ENCODE measurements around the gene DCTN4.

The DCTN4 gene

DNA sequence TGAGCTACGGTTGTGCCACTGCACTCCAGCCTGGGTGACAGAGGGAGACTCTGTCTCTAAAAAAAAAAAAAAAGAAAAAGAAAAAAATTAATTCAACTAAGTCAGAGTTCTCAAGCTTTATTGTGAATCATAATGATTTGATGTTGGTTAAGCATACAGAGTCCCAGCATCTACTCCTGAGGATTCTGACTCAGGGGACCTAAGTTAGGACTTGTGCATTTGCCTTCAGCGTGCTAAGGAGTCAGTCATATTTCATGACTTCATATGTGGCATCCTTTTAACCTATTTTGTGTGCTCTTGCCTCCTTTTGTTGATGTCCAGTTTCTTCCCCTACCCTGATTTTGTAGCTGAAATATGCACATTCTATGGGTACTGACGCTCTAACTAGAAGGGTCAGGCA, 94.9 kb downstream of the DCTN4 start:
- no peak for DNase-seq (ENCODE audit: low spot score)
- Histone ChIP-seq H2BK12ac (ENCODE audit: low read length) (no peak overlapping the region), H2BK15ac (ENCODE audit: low read length) (no peak overlapping the region), H3K9me3 (replicated peaks in 1 of 2; ENCODE audit: control insufficient read depth in 2 of 2, insufficient read depth in 1 of 2, low read depth in 1 of 2, low read length in 2 of 2) (peaks cover 0 to 6% of the 10 kb centered on the region in 2 donors), H2BK120ac (ENCODE audit: low read depth, low read length) (no peak overlapping the region), H3K79me1 (ENCODE audit: low read depth, low read length) (no peaks in the 10 kb centered on the region), H2AFZ (ENCODE audit: low read length) (no peak overlapping the region), H3K18ac (ENCODE audit: low read length) (no peak overlapping the region), H2AK5ac (ENCODE audit: low read depth, low read length) (no peak overlapping the region), H3K27ac (replicated peaks; ENCODE audit: low read length) (no peak overlapping the region), H3K23ac (ENCODE audit: low read depth, low read length, poor library complexity) (no peak overlapping the region), H3K4me1 (ENCODE audit: control insufficient read depth in 2 of 2, insufficient read depth in 1 of 2, low read depth in 1 of 2, low read length in 2 of 2) (peaks cover 3 to 14% of the 10 kb centered on the region in 2 donors), H3K4me3 (ENCODE audit: low read length in 2 of 2) (no peak overlapping the region), H4K91ac (ENCODE audit: low read depth, low read length, poor library complexity) (no peak overlapping the region), H3K14ac (ENCODE audit: low read length) (no peak overlapping the region), H2BK5ac (ENCODE audit: low read length) (no peak overlapping the region), H3K9ac (ENCODE audit: low read depth, low read length, poor library complexity) (no peak overlapping the region), H3K4ac (ENCODE audit: low read length) (no peak overlapping the region), H3K36me3 (replicated peaks in 1 of 2; ENCODE audit: control insufficient read depth in 2 of 2, insufficient read depth in 2 of 2, low read length in 2 of 2) (no peaks in the 10 kb centered on the region), H3K27me3 (ENCODE audit: control insufficient read depth in 3 of 3, insufficient read depth in 3 of 3, low read depth in 1 of 3, low read length in 3 of 3) (peaks cover 0 to 62% (median 0%) of the 10 kb centered on the region in 3 experiments), H4K8ac (ENCODE audit: low read depth, low read length) (no peak overlapping the region), H3K4me2 (ENCODE audit: insufficient read depth, low read length, poor library complexity, severe bottlenecking) (no peak overlapping the region)
- no CpG with 5 or more reads among the region's 3 CpGs for WGBS, 2 donors (ENCODE audit: extremely low coverage in 2 of 2, insufficient read length in 2 of 2, insufficient replicate concordance in 1 of 2)

DNA sequence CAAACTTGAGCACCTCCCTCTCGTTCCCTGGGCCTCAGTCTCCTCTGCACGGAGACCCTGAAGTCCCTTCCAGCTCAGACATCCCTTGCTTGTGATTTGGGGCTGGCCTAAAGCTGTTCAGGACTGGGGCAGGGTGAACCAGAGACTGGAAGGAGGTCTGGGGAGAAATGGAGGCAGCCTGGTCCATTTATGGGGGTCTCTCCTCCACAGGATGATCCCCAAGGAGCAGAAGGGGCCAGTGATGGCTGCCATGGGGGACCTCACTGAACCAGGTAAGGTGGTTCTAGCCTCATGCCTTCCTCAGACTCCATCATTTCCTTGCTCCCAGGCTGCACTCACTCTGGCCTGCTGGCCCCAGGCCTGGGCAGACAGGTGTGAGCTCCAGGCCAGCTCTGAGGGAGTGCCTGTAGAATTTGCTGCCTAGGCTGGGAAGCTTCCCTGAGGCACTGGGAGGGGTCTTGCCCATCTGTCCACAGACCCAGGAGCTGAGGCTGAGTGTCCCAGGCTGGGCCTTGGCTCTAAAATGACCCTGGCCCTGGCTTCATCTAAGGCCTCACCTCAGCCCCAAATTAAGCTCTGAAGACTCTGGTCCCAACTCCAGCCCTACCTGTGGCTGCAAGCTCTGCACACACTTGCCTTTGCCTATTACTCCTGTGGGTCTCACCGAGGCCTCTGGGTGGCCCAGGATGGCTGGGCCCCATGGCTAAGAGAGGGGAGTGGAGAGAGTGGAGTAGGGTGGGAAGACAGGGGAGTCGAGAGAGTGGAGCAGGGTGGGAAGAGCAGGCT, 95.9 kb downstream of the DCTN4 start:
- H3K14ac ChIP-seq (ENCODE audit: low read length): no peak overlapping the region
- no peak overlapping the region for H3K4me3 ChIP-seq (ENCODE audit: low read length in 2 of 2)
- peak overlapping the region; percentile 28 for H3K18ac ChIP-seq (ENCODE audit: low read length)
- H3K4me1 ChIP-seq (ENCODE audit: control insufficient read depth in 2 of 2, insufficient read depth in 1 of 2, low read depth in 1 of 2, low read length in 2 of 2): peaks cover 3 to 14% of the 10 kb centered on the region in 2 donors
- H3K27me3 ChIP-seq (ENCODE audit: control insufficient read depth in 3 of 3, insufficient read depth in 3 of 3, low read depth in 1 of 3, low read length in 3 of 3): peaks cover 0 to 69% (median 0%) of the 10 kb centered on the region in 3 experiments
- WGBS, 2 donors (ENCODE audit: extremely low coverage in 2 of 2, insufficient read length in 2 of 2, insufficient replicate concordance in 1 of 2): no CpG with 5 or more reads among the region's 4 CpGs
- H4K8ac ChIP-seq (ENCODE audit: low read depth, low read length): no peak overlapping the region
- no peak overlapping the region for H4K91ac ChIP-seq (ENCODE audit: low read depth, low read length, poor library complexity)
- peaks cover 0 to 3% of the 10 kb centered on the region in 2 donors for H3K9me3 ChIP-seq (replicated peaks in 1 of 2; ENCODE audit: control insufficient read depth in 2 of 2, insufficient read depth in 1 of 2, low read depth in 1 of 2, low read length in 2 of 2)
- H2BK120ac ChIP-seq (ENCODE audit: low read depth, low read length): peak overlapping the region; percentile 73
- no peaks in the 10 kb centered on the region for H3K79me1 ChIP-seq (ENCODE audit: low read depth, low read length)
- peak overlapping the region; percentile 79 for H2AK5ac ChIP-seq (ENCODE audit: low read depth, low read length)
- peak overlapping the region; percentile 10 for H3K4ac ChIP-seq (ENCODE audit: low read length)
- DNase-seq (ENCODE audit: low spot score): no peak
- no peak overlapping the region for H3K23ac ChIP-seq (ENCODE audit: low read depth, low read length, poor library complexity)
- H2AFZ ChIP-seq (ENCODE audit: low read length): no peak overlapping the region
- H3K36me3 ChIP-seq (replicated peaks in 1 of 2; ENCODE audit: control insufficient read depth in 2 of 2, insufficient read depth in 2 of 2, low read length in 2 of 2): no peaks in the 10 kb centered on the region
- no peak overlapping the region for H2BK12ac ChIP-seq (ENCODE audit: low read length)
- peak overlapping the region; percentile 78 for H2BK15ac ChIP-seq (ENCODE audit: low read length)
- H2BK5ac ChIP-seq (ENCODE audit: low read length): no peak overlapping the region
- H3K9ac ChIP-seq (ENCODE audit: low read depth, low read length, poor library complexity): peak overlapping the region; percentile 32
- H3K27ac ChIP-seq (replicated peaks; ENCODE audit: low read length): no peak overlapping the region
- no peak overlapping the region for H3K4me2 ChIP-seq (ENCODE audit: insufficient read depth, low read length, poor library complexity, severe bottlenecking)

GRCh38 chr5:150661821-150662596, 96.8 kb downstream of the DCTN4 start:
- Histone ChIP-seq H2BK15ac (ENCODE audit: low read length) (peak overlapping the region; percentile 22), H4K91ac (ENCODE audit: low read depth, low read length, poor library complexity) (no peak overlapping the region), H3K79me1 (ENCODE audit: low read depth, low read length) (no peaks in the 10 kb centered on the region), H2BK5ac (ENCODE audit: low read length) (no peak overlapping the region), H3K23ac (ENCODE audit: low read depth, low read length, poor library complexity) (no peak overlapping the region), H3K27me3 (ENCODE audit: control insufficient read depth in 3 of 3, insufficient read depth in 3 of 3, low read depth in 1 of 3, low read length in 3 of 3) (peaks cover 0 to 71% (median 0%) of the 10 kb centered on the region in 3 experiments), H3K36me3 (replicated peaks in 1 of 2; ENCODE audit: control insufficient read depth in 2 of 2, insufficient read depth in 2 of 2, low read length in 2 of 2) (no peaks in the 10 kb centered on the region), H4K8ac (ENCODE audit: low read depth, low read length) (no peak overlapping the region), H3K4me2 (ENCODE audit: insufficient read depth, low read length, poor library complexity, severe bottlenecking) (no peak overlapping the region), H3K4me3 (ENCODE audit: low read length in 2 of 2) (no peak overlapping the region), H2AK5ac (ENCODE audit: low read depth, low read length) (peak overlapping the region; percentile 79), H3K27ac (replicated peaks; ENCODE audit: low read length) (no peak overlapping the region), H3K4me1 (ENCODE audit: control insufficient read depth in 2 of 2, insufficient read depth in 1 of 2, low read depth in 1 of 2, low read length in 2 of 2) (peaks cover 4 to 19% of the 10 kb centered on the region in 2 donors), H3K18ac (ENCODE audit: low read length) (peak overlapping the region; percentile 49), H3K4ac (ENCODE audit: low read length) (peak overlapping the region; percentile 10), H3K9ac (ENCODE audit: low read depth, low read length, poor library complexity) (no peak overlapping the region), H3K14ac (ENCODE audit: low read length) (no peak overlapping the region), H2BK12ac (ENCODE audit: low read length) (no peak overlapping the region), H2BK120ac (ENCODE audit: low read depth, low read length) (no peak overlapping the region), H2AFZ (ENCODE audit: low read length) (no peak overlapping the region), H3K9me3 (replicated peaks in 1 of 2; ENCODE audit: control insufficient read depth in 2 of 2, insufficient read depth in 1 of 2, low read depth in 1 of 2, low read length in 2 of 2) (no peaks in the 10 kb centered on the region)
- no CpG with 5 or more reads among the region's 10 CpGs for WGBS, 2 donors (ENCODE audit: extremely low coverage in 2 of 2, insufficient read length in 2 of 2, insufficient replicate concordance in 1 of 2)
- DNase-seq (ENCODE audit: low spot score): no peak

GRCh38 chr5:150661086-150661485, 97.7 kb downstream of the DCTN4 start, which contains the start of gene MYOZ3:
MYOZ3 (plus strand) TSS chr5:150661251; CDS start chr5:150662942, 1,691 bp downstream.
- H4K8ac ChIP-seq (ENCODE audit: low read depth, low read length): no peak within 1 kb of the TSS
- H2AK5ac ChIP-seq (ENCODE audit: low read depth, low read length): peak within 1 kb of the TSS; percentile 85
- WGBS, 2 donors (ENCODE audit: extremely low coverage in 2 of 2, insufficient read length in 2 of 2, insufficient replicate concordance in 1 of 2): no CpG with 5 or more reads among the region's 7 CpGs
- H3K27ac ChIP-seq (replicated peaks; ENCODE audit: low read length): peak within 1 kb of the TSS; percentile 38
- H2BK15ac ChIP-seq (ENCODE audit: low read length): no peak within 1 kb of the TSS
- H3K9ac ChIP-seq (ENCODE audit: low read depth, low read length, poor library complexity): peak within 1 kb of the TSS; percentile 73
- H3K4me1 ChIP-seq (ENCODE audit: control insufficient read depth in 2 of 2, insufficient read depth in 1 of 2, low read depth in 1 of 2, low read length in 2 of 2): peaks cover 5 to 19% of the 10 kb centered on the region in 2 donors
- peak within 1 kb of the TSS; percentile 27 for H3K14ac ChIP-seq (ENCODE audit: low read length)
- peak within 1 kb of the TSS; percentile 34 for H2BK5ac ChIP-seq (ENCODE audit: low read length)
- peak within 1 kb of the TSS; percentile 28 for H3K23ac ChIP-seq (ENCODE audit: low read depth, low read length, poor library complexity)
- peak within 1 kb of the TSS; percentile 91 for H3K18ac ChIP-seq (ENCODE audit: low read length)
- H3K27me3 ChIP-seq (ENCODE audit: control insufficient read depth in 3 of 3, insufficient read depth in 3 of 3, low read depth in 1 of 3, low read length in 3 of 3): peaks cover 0 to 71% (median 0%) of the 10 kb centered on the region in 3 experiments
- DNase-seq (ENCODE audit: low spot score): no peak
- H3K9me3 ChIP-seq (replicated peaks in 1 of 2; ENCODE audit: control insufficient read depth in 2 of 2, insufficient read depth in 1 of 2, low read depth in 1 of 2, low read length in 2 of 2): no peaks in the 10 kb centered on the region
- H4K91ac ChIP-seq (ENCODE audit: low read depth, low read length, poor library complexity): peak within 1 kb of the TSS; percentile 67
- peak within 1 kb of the TSS; percentile 27 for H2BK120ac ChIP-seq (ENCODE audit: low read depth, low read length)
- H2BK12ac ChIP-seq (ENCODE audit: low read length): peak within 1 kb of the TSS; percentile 31
- H3K4me3 ChIP-seq (ENCODE audit: low read length in 2 of 2): no peak within 1 kb of the TSS
- H3K4me2 ChIP-seq (ENCODE audit: insufficient read depth, low read length, poor library complexity, severe bottlenecking): no peak within 1 kb of the TSS
- H3K79me1 ChIP-seq (ENCODE audit: low read depth, low read length): no peaks in the 10 kb centered on the region
- no peaks in the 10 kb centered on the region for H3K36me3 ChIP-seq (replicated peaks in 1 of 2; ENCODE audit: control insufficient read depth in 2 of 2, insufficient read depth in 2 of 2, low read length in 2 of 2)
- peak within 1 kb of the TSS; percentile 10 for H3K4ac ChIP-seq (ENCODE audit: low read length)
- H2AFZ ChIP-seq (ENCODE audit: low read length): peak within 1 kb of the TSS; percentile 32
